Stimulated activated CD8-positive, alpha-beta memory T cell treated with anti-CD3 and anti-CD28 coated beads, Interleukin-7, amount 100 ng/mL, for 1 hour (primary cell): ENCODE measurements around the gene PDS5B.
"Not testable (repeated sequence)": the region's sequence is repeated elsewhere in the genome, so short reads cannot be mapped to it uniquely, and the experiment has no call there.

Experiments
- DNase-seq, 2 donors: peaks; one replicate each; pipeline ENCODE4 v3.0.0-alpha.2; 2020; ENCODE audit warnings: low read depth in 2 of 2

The PDS5B gene

GRCh38 chr13:32657309-32657708 lies 71.1 kb downstream of the PDS5B start:
- DNase-seq = no peak

GRCh38 chr13:32659736-32660135 lies 73.5 kb downstream of the PDS5B start:
- DNase-seq = no peak

- no peak for DNase-seq
Observed at GRCh38 chr13:32660227-32660626, 74.0 kb downstream of the PDS5B start.

GRCh38 chr13:32661685-32662084 lies 75.4 kb downstream of the PDS5B start:
- no peak for DNase-seq

- DNase-seq = no peak
Observed at GRCh38 chr13:32663660-32664059, 77.4 kb downstream of the PDS5B start.

- DNase-seq = no peak
Observed at GRCh38 chr13:32666990-32667571, 80.8 kb downstream of the PDS5B start.

- no peak for DNase-seq
Observed at GRCh38 chr13:32669030-32669646, 82.9 kb downstream of the PDS5B start.

- DNase-seq = no peak
Observed at GRCh38 chr13:32674503-32674902, 88.3 kb downstream of the PDS5B start.

- no peak for DNase-seq
Observed at GRCh38 chr13:32676242-32676641, 90.0 kb downstream of the PDS5B start.

GRCh38 chr13:32682130-32682529 lies 95.9 kb downstream of the PDS5B start:
- DNase-seq = no peak

GRCh38 chr13:32682740-32683139 lies 96.5 kb downstream of the PDS5B start:
- DNase-seq = no peak

GRCh38 chr13:32687275-32687674 lies 101.0 kb downstream of the PDS5B start:
- no peak for DNase-seq

- no peak for DNase-seq
Observed at GRCh38 chr13:32695602-32696250, 109.5 kb downstream of the PDS5B start.

- no peak for DNase-seq
Observed at GRCh38 chr13:32707471-32707870, 121.2 kb downstream of the PDS5B start.

GRCh38 chr13:32713397-32713796 lies 127.1 kb downstream of the PDS5B start:
- DNase-seq = no peak

GRCh38 chr13:32716201-32716600 lies 129.9 kb downstream of the PDS5B start:
- DNase-seq = not testable (repeated sequence)

GRCh38 chr13:32720026-32720425 lies 133.8 kb downstream of the PDS5B start:
- no peak for DNase-seq

- DNase-seq = not testable (repeated sequence)
Observed at GRCh38 chr13:32721131-32722034, 135.1 kb downstream of the PDS5B start.

- DNase-seq = no peak
Observed at GRCh38 chr13:32722340-32722739, 136.1 kb downstream of the PDS5B start.

- DNase-seq = no peak
Observed at GRCh38 chr13:32723987-32724386, 137.7 kb downstream of the PDS5B start.

- no peak for DNase-seq
Observed at GRCh38 chr13:32726374-32727037, 140.3 kb downstream of the PDS5B start.

GRCh38 chr13:32728327-32728726 lies 142.1 kb downstream of the PDS5B start:
- no peak for DNase-seq
